Vagina (tissue), 2 donors: ENCODE data around the gene SLC6A7. TPM values are rescaled to one million over a fixed set of nuclear protein-coding genes. Genes with fewer than 3 reads are reported as not detected.

ENCODE experiments used
- DNase-seq, 2 donors: peaks; one replicate each; pipeline ENCODE4 v3.0.0-alpha.2; 2017; ENCODE audit errors: extremely low spot score in 2 of 2
- H3K27ac ChIP-seq: fragments of 200-600 bp; sonication (generic); one replicate; pipeline ENCODE4 v1.5.1; 2019
- H3K27me3 ChIP-seq: fragments of 200-600 bp; sonication (generic); one replicate; pipeline ENCODE4 v1.5.1; 2019
- H3K36me3 ChIP-seq, 2 donors: fragments of 200-600 bp; sonication (generic); one replicate each; pipeline ENCODE4 v1.5.1; 2017 to 2019
- H3K4me1 ChIP-seq: fragments of 200-600 bp; sonication (generic); one replicate; pipeline ENCODE4 v1.5.1; 2019
- H3K4me3 ChIP-seq, 2 donors: fragments of 200-600 bp; sonication (generic); 1 replicate in 1 of 2; 2 replicates in 1 of 2; pipeline ENCODE4 v1.5.1; 2016 to 2019
- H3K9me3 ChIP-seq: fragments of 200-600 bp; sonication (generic); one replicate; pipeline ENCODE4 v1.5.1; 2019
- CTCF ChIP-seq, 3 experiments: fragments of 450-650 bp in 2 of 3; fragments of 200-600 bp in 1 of 3; sonication (generic) in 1 of 3; IDR thresholded peaks; one replicate each; pipeline ENCODE4 v1.5.1; 2017 to 2019; ENCODE audit warnings: antibody characterized with exemption in 3 of 3, mild to moderate bottlenecking in 2 of 3, moderate library complexity in 2 of 3
- POLR2A ChIP-seq, 2 donors: fragments of 450-650 bp; IDR thresholded peaks; one replicate each; pipeline ENCODE4 v1.6.1; 2017; ENCODE audit warnings: antibody characterized with exemption in 2 of 2, mild to moderate bottlenecking in 2 of 2, moderate library complexity in 2 of 2
- POLR2AphosphoS5 ChIP-seq, 2 donors: sonication (generic); formaldehyde crosslinking; IDR thresholded peaks; one replicate each; pipeline ENCODE4 v1.9.0; 2017; ENCODE audit warnings: antibody characterized with exemption in 2 of 2, mild to moderate bottlenecking in 2 of 2, low read depth in 1 of 2; ENCODE audit not compliant: insufficient read depth in 1 of 2
- intact Hi-C: fragments of 100-400 bp; cut with DNase I; formaldehyde crosslinking; loops from one replicate; pipeline ENCODE4 v1.15.1; 2023
- total RNA-seq: library from RNA; depleted of rRNA; stranded (reverse); fragments of >200 nt; gene quantifications from one replicate; pipeline ENCODE4 v1.2.3, GENCODE V29; 2016

Gene SLC6A7
- total RNA-seq, 1 donor from 2014 or later = 0.25 TPM

GRCh38 chr5:150217873-150218692 lies 28.2 kb downstream of the SLC6A7 start:
- intact Hi-C loops = loop anchor here (5.0 kb wide), 2 partner anchors 56 to 86 kb away; no protein-coding TSS in a partner anchor
- Histone ChIP-seq H3K27me3 (no peaks in the 10 kb centered on the region), H3K27ac (peak overlapping the region; percentile 82), H3K36me3 (no peaks in the 10 kb centered on the region), H3K4me1 (peaks cover 40% of the 10 kb centered on the region), H3K9me3 (no peaks in the 10 kb centered on the region), H3K4me3 (no peak overlapping the region)
- TF ChIP-seq POLR2A (IDR thresholded peaks at IDR 0.05) (no peak), CTCF (IDR thresholded peaks at IDR 0.05) (peak; percentile 92 to 98 (median 93)), POLR2AphosphoS5 (IDR thresholded peaks at IDR 0.05; ENCODE audit: insufficient read depth in 1 of 2, low read depth in 1 of 2) (no peak)
- no peak for DNase-seq

- no peak overlapping the region for H3K27ac ChIP-seq
- H3K36me3 ChIP-seq = no peaks in the 10 kb centered on the region
- H3K4me3 ChIP-seq = no peak overlapping the region
- H3K27me3 ChIP-seq = no peaks in the 10 kb centered on the region
- TF ChIP-seq POLR2AphosphoS5 (IDR thresholded peaks at IDR 0.05; ENCODE audit: insufficient read depth in 1 of 2, low read depth in 1 of 2) (no peak), POLR2A (IDR thresholded peaks at IDR 0.05) (no peak), CTCF (IDR thresholded peaks at IDR 0.05) (no peak)
- H3K4me1 ChIP-seq = peaks cover 34% of the 10 kb centered on the region
- no peak for DNase-seq
- H3K9me3 ChIP-seq = no peaks in the 10 kb centered on the region
- intact Hi-C loops = loop anchor here (5.0 kb wide), 2 partner anchors 56 to 86 kb away; no protein-coding TSS in a partner anchor
Measured at GRCh38 chr5:150218693-150219035, 28.8 kb downstream of the SLC6A7 start.

GRCh38 chr5:150219142-150219541 lies 29.3 kb downstream of the SLC6A7 start:
- Histone ChIP-seq H3K36me3 (no peaks in the 10 kb centered on the region), H3K27ac (no peak overlapping the region), H3K9me3 (no peaks in the 10 kb centered on the region), H3K4me1 (peaks cover 29% of the 10 kb centered on the region), H3K27me3 (no peaks in the 10 kb centered on the region), H3K4me3 (no peak overlapping the region)
- DNase-seq = no peak
- intact Hi-C loops = loop anchor here (5.0 kb wide), 2 partner anchors 57 to 87 kb away; no protein-coding TSS in a partner anchor
- TF ChIP-seq CTCF (IDR thresholded peaks at IDR 0.05) (no peak), POLR2A (IDR thresholded peaks at IDR 0.05) (no peak), POLR2AphosphoS5 (IDR thresholded peaks at IDR 0.05; ENCODE audit: insufficient read depth in 1 of 2, low read depth in 1 of 2) (no peak)

GRCh38 chr5:150219861-150220260 lies 30.0 kb downstream of the SLC6A7 start:
- H3K9me3 ChIP-seq = no peaks in the 10 kb centered on the region
- no peak overlapping the region for H3K27ac ChIP-seq

More at GRCh38 chr5:150219861-150220260, 30.0 kb downstream of the SLC6A7 start:
- TF ChIP-seq POLR2AphosphoS5 (IDR thresholded peaks at IDR 0.05; ENCODE audit: insufficient read depth in 1 of 2, low read depth in 1 of 2) = no peak
- no peak for TF ChIP-seq POLR2A (IDR thresholded peaks at IDR 0.05)
- no peak for TF ChIP-seq CTCF (IDR thresholded peaks at IDR 0.05)
- peaks cover 23% of the 10 kb centered on the region for H3K4me1 ChIP-seq
- H3K4me3 ChIP-seq = no peak overlapping the region
- H3K27me3 ChIP-seq = no peaks in the 10 kb centered on the region
- DNase-seq = no peak
- intact Hi-C loops = loop anchor here (5.0 kb wide), 2 partner anchors 58 to 88 kb away; no protein-coding TSS in a partner anchor
- no peaks in the 10 kb centered on the region for H3K36me3 ChIP-seq
